Measurements from ENCODE around the gene MYCL.
A peak's percentile ranks its signal among the peaks of the same experiment; 100 is the strongest.

Gene MYCL

DNA sequence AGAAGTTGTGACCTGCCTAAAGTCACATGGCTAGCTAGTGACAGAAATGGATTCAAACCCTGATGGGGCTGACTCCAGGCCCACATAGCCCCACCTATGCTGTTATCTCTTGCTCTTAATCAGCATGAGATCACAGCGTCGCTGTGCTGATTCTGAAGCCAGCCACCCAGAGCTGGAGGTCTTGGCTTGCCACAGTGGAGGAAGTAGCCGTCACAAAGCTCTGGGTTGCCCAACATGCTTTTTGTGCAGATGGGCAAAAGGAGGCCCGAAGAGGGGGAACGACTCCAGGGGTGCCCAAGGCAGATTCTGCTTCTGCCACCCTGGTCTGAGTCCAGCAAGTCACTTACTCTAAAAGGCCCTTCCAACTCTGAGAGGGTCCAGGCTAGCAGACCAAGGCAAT lies 38.5 kb upstream of the MYCL start:
- Histone ChIP-seq H3K4me1 (peaks cover 12 to 60% (median 36%) of the 10 kb centered on the region in 10 experiments), H3K4me2 (peak overlapping the region in 10 of 11 experiments; percentile 66 to 91 (median 74); a peak in 20 of 22 replicates), H3K27ac (peak overlapping the region in 9 of 11 experiments; percentile 20 to 72 (median 57); a peak in 16 of 22 replicates), H4K20me1 (no peaks in the 10 kb centered on the region), H3K4me3 (no peak overlapping the region), H3K36me3 (no peaks in the 10 kb centered on the region), H3K9ac (peak overlapping the region in 3 of 11 experiments; percentile 3 to 27 (median 24); a peak in 6 of 22 replicates), H3K9me3 (replicated peaks in 1 of 11) (peaks cover 0 to 7% (median 3%) of the 10 kb centered on the region in 11 experiments; a peak in 7 of 22 replicates), H3K27me3 (no peaks in the 10 kb centered on the region)
- peak in 2 of 11 experiments; percentile 14 to 18; a peak in 3 of 22 replicates for TF ChIP-seq Cebpa-rat (IDR thresholded peaks at IDR 0.05)

DNA sequence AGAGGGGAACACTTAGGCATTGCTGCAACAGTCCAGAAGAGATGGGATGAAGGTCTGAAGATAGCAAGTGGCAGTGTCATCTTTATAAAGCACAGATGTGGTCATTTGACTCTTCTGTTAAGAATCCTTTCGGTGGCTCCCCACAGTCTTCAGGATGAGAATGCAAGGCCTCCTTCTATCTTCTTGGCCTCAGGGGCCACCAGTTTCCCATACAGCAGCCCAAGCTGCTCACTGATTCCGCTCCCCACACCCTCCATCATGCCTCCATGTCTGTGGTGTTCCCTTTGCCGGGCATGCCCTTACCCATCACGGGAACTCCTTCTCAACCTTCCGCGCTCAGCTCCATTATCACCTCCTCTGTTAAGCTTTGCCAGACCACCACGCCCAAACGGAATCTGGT lies 37.1 kb upstream of the MYCL start:
- H3K36me3 ChIP-seq, result no peaks in the 10 kb centered on the region
- TF ChIP-seq Cebpa-rat (IDR thresholded peaks at IDR 0.05), result no peak
- no peak overlapping the region for H3K4me3 ChIP-seq
- H3K27ac ChIP-seq, result no peak overlapping the region; a peak in 1 of 22 replicates
- H3K27me3 ChIP-seq, result no peaks in the 10 kb centered on the region
- no peak overlapping the region; a peak in 1 of 22 replicates for H3K4me2 ChIP-seq
- H3K9ac ChIP-seq, result no peak overlapping the region
- peaks cover 12 to 69% (median 45%) of the 10 kb centered on the region in 10 experiments for H3K4me1 ChIP-seq
- peaks cover 0 to 18% (median 3%) of the 10 kb centered on the region in 11 experiments; a peak in 9 of 22 replicates for H3K9me3 ChIP-seq (replicated peaks in 1 of 11)
- H4K20me1 ChIP-seq, result no peaks in the 10 kb centered on the region

DNA sequence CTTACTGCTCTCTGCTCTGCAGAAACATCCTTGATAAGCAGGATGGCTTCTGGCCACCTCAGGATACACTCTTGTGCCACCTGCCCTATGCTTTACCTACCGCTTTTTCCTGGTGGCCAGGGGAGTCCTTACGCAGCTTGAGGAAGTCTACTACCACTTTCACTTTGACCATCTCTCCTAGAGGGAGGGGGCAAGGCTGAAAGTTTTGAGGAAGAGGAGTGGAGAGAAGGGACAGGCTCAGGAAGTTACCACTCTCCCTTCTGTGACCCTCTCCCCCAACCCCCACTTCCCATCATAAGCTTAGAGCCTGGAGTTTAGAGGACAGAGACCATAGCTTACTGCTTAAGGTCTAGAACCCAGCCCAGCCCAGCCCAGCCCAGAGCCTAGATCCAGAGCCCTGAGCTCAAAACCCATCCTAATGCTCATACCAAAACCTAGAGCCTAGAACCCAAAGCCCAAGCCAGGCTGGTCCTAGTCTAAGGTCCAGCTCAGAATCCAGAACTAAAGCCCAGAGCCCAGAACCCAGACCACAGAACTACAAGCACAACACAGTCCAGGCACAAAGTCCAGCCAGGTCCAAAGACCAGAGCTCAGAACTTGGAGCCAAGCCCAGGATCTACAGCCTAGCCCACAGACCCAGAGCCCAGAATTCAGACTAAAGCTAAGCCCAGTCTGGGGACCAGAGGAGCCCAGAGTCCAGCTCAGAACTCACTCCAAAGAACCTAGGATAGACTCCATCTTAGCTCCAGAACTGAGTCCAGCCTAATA lies 35.2 kb upstream of the MYCL start:
- Histone ChIP-seq H3K36me3 (no peaks in the 10 kb centered on the region), H3K27me3 (no peaks in the 10 kb centered on the region), H3K27ac (peak overlapping the region in 10 of 11 experiments; percentile 0 to 79 (median 48); a peak in 15 of 22 replicates), H3K9me3 (replicated peaks in 1 of 11) (peaks cover 0 to 18% (median 3%) of the 10 kb centered on the region in 11 experiments; a peak in 9 of 22 replicates), H3K4me3 (0 out of 20 replicates have a peak overlapping the region, but pooled peaks of 1 of the 10 experiments have one; percentile 28), H3K4me2 (peak overlapping the region in 9 of 11 experiments; percentile 2 to 88 (median 67); a peak in 17 of 22 replicates), H3K4me1 (peaks cover 12 to 74% (median 50%) of the 10 kb centered on the region in 10 experiments), H4K20me1 (no peaks in the 10 kb centered on the region), H3K9ac (peak overlapping the region in 5 of 11 experiments; percentile 11 to 52 (median 43); a peak in 6 of 22 replicates)
- TF ChIP-seq Cebpa-rat (IDR thresholded peaks at IDR 0.05), result no peak

DNA sequence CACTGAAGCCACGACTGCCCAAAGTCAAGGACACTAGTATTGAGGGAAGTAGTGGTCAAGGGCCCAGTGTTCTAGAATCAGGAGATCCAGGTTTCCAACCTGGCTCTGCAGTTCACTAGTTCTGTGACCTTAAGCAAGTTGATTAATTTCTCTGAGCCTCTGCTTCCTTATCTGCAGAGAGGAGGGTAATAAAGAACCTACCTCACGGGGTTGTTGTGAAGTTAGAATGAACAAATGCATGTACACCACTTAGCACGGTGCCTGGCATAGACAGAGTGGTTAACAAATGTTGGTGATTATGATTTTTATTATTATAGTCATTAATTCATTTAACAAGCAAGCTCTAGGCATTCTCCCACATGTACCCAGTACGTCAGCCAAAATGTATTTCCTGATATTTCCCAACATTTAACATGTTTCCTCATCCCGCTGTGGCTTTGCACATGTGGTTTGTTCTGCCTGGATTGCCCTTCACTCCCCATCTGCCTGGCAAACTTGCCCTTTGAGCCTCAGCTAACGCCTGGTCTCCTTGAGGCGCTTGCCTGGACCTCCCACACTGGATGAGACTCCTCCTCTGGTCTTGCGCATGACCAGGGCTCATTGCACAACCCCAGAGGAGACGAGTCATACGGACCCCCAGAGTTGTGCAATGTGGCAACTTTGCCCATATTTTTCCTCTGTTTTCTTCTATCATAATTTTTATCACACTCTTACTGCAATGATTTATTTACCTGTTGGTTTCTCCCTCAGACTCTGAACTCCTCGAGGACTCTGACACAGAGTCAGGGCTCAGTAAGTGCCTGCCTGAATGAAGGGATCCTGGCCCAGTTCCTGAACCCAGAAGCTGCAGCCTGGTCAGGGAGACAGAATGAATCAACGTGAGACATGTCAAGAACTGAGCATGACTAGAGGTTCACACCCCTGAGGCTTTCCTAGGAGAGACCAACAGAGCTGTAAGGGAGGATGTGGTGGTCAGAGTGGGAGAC lies 32.5 kb upstream of the MYCL start:
- no peaks in the 10 kb centered on the region for H3K27me3 ChIP-seq
- peaks cover 0 to 18% (median 3%) of the 10 kb centered on the region in 11 experiments; a peak in 9 of 22 replicates for H3K9me3 ChIP-seq (replicated peaks in 1 of 11)
- peak; percentile 34 to 95 (median 91); a peak in 20 of 22 replicates for TF ChIP-seq Cebpa-rat (IDR thresholded peaks at IDR 0.05)
- peak overlapping the region in 9 of 11 experiments; percentile 37 to 74 (median 70); a peak in 17 of 22 replicates for H3K27ac ChIP-seq
- peaks cover 0 to 49% (median 33%) of the 10 kb centered on the region in 10 experiments; a peak in 17 of 20 replicates for H3K4me1 ChIP-seq
- H4K20me1 ChIP-seq, result no peaks in the 10 kb centered on the region
- peak overlapping the region in 9 of 11 experiments; percentile 24 to 63 (median 54); a peak in 15 of 22 replicates for H3K4me2 ChIP-seq
- H3K9ac ChIP-seq, result peak overlapping the region in 7 of 11 experiments; percentile 18 to 46 (median 29); a peak in 9 of 22 replicates
- no peaks in the 10 kb centered on the region for H3K36me3 ChIP-seq
- H3K4me3 ChIP-seq, result no peak overlapping the region

DNA sequence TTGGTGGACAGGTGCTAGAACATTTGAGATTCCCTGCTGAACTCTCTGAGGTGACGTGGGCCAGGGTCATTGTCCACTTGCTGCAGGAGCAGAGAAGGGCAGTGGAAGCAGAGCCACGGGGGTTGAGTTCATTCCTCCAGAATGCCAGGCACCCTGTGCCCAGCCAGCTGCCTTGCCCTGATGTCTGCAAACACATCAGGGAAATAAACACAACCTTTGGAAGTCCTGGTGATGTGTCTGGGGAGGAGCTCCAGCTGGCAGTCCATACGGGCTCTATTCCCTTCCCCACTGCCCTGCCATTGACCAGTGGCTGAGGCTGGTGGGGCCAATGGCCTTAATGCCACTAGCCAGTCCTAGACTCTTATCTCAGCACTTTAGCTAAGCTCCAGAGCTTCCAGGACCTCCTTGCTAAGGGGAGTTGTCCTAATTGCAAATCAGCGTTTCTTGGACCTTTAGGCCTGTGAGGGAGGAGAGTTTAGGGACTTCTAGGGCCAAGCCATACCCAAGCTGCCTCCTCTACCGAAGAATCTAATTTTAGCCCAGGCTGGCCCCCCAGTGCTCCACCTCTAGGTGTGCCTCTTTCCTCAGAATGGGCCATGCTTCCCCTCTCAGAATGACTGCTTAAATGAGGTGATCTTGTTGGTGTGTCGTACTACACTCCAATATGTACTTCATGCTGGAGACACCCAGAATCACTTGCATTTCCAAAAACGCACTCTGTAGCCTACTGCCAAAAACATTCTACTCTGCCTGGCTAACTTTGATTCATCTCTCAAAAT lies 27.3 kb upstream of the MYCL start:
- H3K9me3 ChIP-seq (replicated peaks in 1 of 11), result no peaks in the 10 kb centered on the region

DNA sequence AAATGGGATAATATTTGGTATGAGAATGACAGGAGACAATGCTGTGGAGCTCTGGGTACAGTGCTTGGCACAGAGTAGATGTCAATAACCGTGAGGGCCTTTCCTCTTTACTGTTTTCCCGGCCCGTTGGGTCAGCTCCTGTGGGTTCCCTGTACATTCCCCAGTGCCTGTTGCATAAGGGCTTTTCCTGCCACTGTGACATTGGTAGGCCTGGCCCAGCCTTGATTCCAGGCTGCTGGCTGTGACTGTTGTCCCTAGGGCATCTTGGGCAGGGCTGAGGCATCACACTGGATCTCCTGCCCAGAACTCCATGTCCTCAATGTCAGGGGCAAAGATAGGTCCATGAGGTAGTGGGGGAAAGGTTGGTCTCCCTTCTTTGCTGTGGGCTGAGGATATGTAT lies 25.8 kb upstream of the MYCL start:
- H4K20me1 ChIP-seq, result no peaks in the 10 kb centered on the region
- no peaks in the 10 kb centered on the region for H3K9me3 ChIP-seq (replicated peaks in 1 of 11)
- no peaks in the 10 kb centered on the region for H3K36me3 ChIP-seq
- peak overlapping the region in 10 of 11 experiments; percentile 42 to 78 (median 63); a peak in 19 of 22 replicates for H3K4me2 ChIP-seq
- H3K27ac ChIP-seq, result peak overlapping the region in 8 of 11 experiments; percentile 9 to 71 (median 54); a peak in 12 of 22 replicates
- peaks cover 22 to 33% (median 27%) of the 10 kb centered on the region in 10 experiments for H3K4me1 ChIP-seq
- H3K27me3 ChIP-seq, result no peaks in the 10 kb centered on the region
- H3K9ac ChIP-seq, result 0 out of 22 replicates have a peak overlapping the region, but pooled peaks of 1 of the 11 experiments have one; percentile 65
- TF ChIP-seq Cebpa-rat (IDR thresholded peaks at IDR 0.05), result no peak
- no peak overlapping the region for H3K4me3 ChIP-seq

More for the DNA sequence above, 27.3 kb upstream of the MYCL start:
- Histone ChIP-seq H3K4me3 (no peak overlapping the region), H3K9ac (no peak overlapping the region), H3K27ac (no peak overlapping the region), H3K27me3 (no peaks in the 10 kb centered on the region), H3K4me1 (peaks cover 22 to 39% (median 33%) of the 10 kb centered on the region in 10 experiments), H4K20me1 (no peaks in the 10 kb centered on the region), H3K36me3 (no peaks in the 10 kb centered on the region), H3K4me2 (no peak overlapping the region)
- TF ChIP-seq Cebpa-rat (IDR thresholded peaks at IDR 0.05), result no peak

DNA sequence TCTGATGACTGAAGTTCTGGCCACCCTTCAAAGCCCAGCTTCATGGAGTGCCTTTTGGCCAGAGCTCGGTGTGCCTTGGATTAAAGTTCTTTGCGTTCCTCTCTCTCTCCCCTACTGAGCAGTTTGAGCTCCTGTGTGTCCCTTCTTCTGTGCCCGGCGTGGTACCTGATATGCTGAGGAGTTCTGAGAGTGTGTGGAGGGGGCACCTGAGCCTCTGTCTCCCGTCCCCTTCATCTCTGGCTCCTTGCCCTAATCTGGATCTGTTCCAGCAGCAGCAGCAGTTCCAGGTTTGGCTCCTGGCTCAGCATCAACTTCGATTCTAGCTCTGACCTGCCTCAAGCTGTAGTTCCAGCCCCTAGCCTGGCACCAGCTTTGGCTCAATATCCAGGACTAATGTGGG lies 25.1 kb upstream of the MYCL start:
- peak overlapping the region in 8 of 11 experiments; percentile 47 to 71 (median 60); a peak in 16 of 22 replicates for H3K27ac ChIP-seq
- no peaks in the 10 kb centered on the region for H4K20me1 ChIP-seq

More for the DNA sequence above, 25.1 kb upstream of the MYCL start:
- H3K4me3 ChIP-seq, result no peak overlapping the region
- no peaks in the 10 kb centered on the region for H3K27me3 ChIP-seq
- H3K9ac ChIP-seq, result peak overlapping the region in 7 of 11 experiments; percentile 38 to 65 (median 44); a peak in 14 of 22 replicates
- H3K4me2 ChIP-seq, result peak overlapping the region; percentile 42 to 78 (median 61)
- no peaks in the 10 kb centered on the region for H3K9me3 ChIP-seq (replicated peaks in 1 of 11)
- TF ChIP-seq Cebpa-rat (IDR thresholded peaks at IDR 0.05), result no peak
- no peaks in the 10 kb centered on the region for H3K36me3 ChIP-seq
- H3K4me1 ChIP-seq, result peaks cover 22 to 33% (median 27%) of the 10 kb centered on the region in 10 experiments
